MM.1S (cell line): ENCODE data around the gene WSCD1.

ENCODE experiments used
- DNase-seq: peaks from one replicate; pipeline ENCODE4 v3.0.0-alpha.2; 2015
- H2AFZ ChIP-seq: fragments of 300-600 bp; sonication (generic); 2 replicates; pipeline ENCODE4 v1.6.0; 2016; ENCODE audit warnings: antibody characterized with exemption, low read length
- H3F3A ChIP-seq: fragments of 300-600 bp; sonication (generic); 2 replicates; pipeline ENCODE4 v1.6.1; 2016; ENCODE audit warnings: mild to moderate bottlenecking, antibody characterized with exemption, low read length, moderate library complexity, mixed read lengths; ENCODE audit not compliant: insufficient read depth
- H3K27ac ChIP-seq: fragments of 300-600 bp; sonication (generic); 2 replicates; pipeline ENCODE4 v1.5.1; 2016; ENCODE audit warnings: mild to moderate bottlenecking, low read length
- H3K27me3 ChIP-seq: fragments of 300-600 bp; sonication (generic); replicated peaks from 2 replicates; pipeline ENCODE4 v1.6.0; 2016; ENCODE audit warnings: low read length; ENCODE audit not compliant: insufficient read depth
- H3K36me3 ChIP-seq: fragments of 300-600 bp; sonication (generic); replicated peaks from 2 replicates; pipeline ENCODE4 v1.6.1; 2016; ENCODE audit warnings: mild to moderate bottlenecking, low read length, mixed read lengths; ENCODE audit not compliant: insufficient read depth
- H3K4me1 ChIP-seq: fragments of 300-600 bp; sonication (generic); 2 replicates; pipeline ENCODE4 v1.6.1; 2016; ENCODE audit warnings: low read length, mixed read lengths
- H3K4me2 ChIP-seq: fragments of 300-600 bp; sonication (generic); 2 replicates; pipeline ENCODE4 v1.6.0; 2016; ENCODE audit warnings: low read depth, low read length
- H3K4me3 ChIP-seq: fragments of 300-600 bp; sonication (generic); 2 replicates; pipeline ENCODE4 v1.5.1; 2016; ENCODE audit warnings: low read length, mixed read lengths
- H3K79me2 ChIP-seq: fragments of 300-600 bp; sonication (generic); 2 replicates; pipeline ENCODE4 v1.6.1; 2016; ENCODE audit warnings: mixed run types, low read length, mixed read lengths
- H3K9ac ChIP-seq: fragments of 300-600 bp; sonication (generic); 2 replicates; pipeline ENCODE4 v1.6.1; 2016; ENCODE audit warnings: low read length, mixed read lengths
- H3K9me2 ChIP-seq: fragments of 300-600 bp; sonication (generic); replicated peaks from 2 replicates; pipeline ENCODE4 v1.6.1; 2016; ENCODE audit warnings: mild to moderate bottlenecking, low read length, mixed read lengths; ENCODE audit not compliant: insufficient read depth
- H3K9me3 ChIP-seq: fragments of 300-600 bp; sonication (generic); replicated peaks from 2 replicates; pipeline ENCODE4 v1.6.1; 2016; ENCODE audit warnings: mild to moderate bottlenecking, low read length, mixed read lengths; ENCODE audit not compliant: insufficient read depth
- H4K20me1 ChIP-seq: fragments of 300-600 bp; sonication (generic); 2 replicates; pipeline ENCODE4 v1.6.1; 2016; ENCODE audit warnings: mild to moderate bottlenecking, low read length, moderate library complexity, mixed read lengths; ENCODE audit not compliant: insufficient read depth
- CTCF ChIP-seq: fragments of 300-600 bp; sonication (generic); IDR thresholded peaks from 2 replicates; pipeline ENCODE4 v1.5.1; 2016; ENCODE audit warnings: antibody characterized with exemption, low read length, mixed read lengths
- EZH2 ChIP-seq: fragments of 300-600 bp; sonication (generic); optimal IDR thresholded peaks from 2 replicates; pipeline ENCODE3; 2017; ENCODE audit warnings: low read depth, mild to moderate bottlenecking, antibody characterized with exemption, low read length, mixed read lengths
- EZH2phosphoT487 ChIP-seq: fragments of 300-600 bp; sonication (generic); IDR thresholded peaks from 2 replicates; pipeline ENCODE4 v1.6.1; 2018; ENCODE audit warnings: antibody characterized with exemption, low read length

Gene WSCD1

GRCh38 chr17:6100146-6100545, 30.0 kb downstream of the WSCD1 start:
- Histone ChIP-seq H3K27me3 (no peaks in the 10 kb centered on the region), H3K79me2 (peaks cover 20% of the 10 kb centered on the region), H3K4me3 (no peak overlapping the region), H3K4me1 (no peaks in the 10 kb centered on the region), H2AFZ (no peak overlapping the region), H3K36me3 (peaks cover 2% of the 10 kb centered on the region; the same call in 1 of the 2 replicates), H3F3A (no peaks in the 10 kb centered on the region), H3K9me2 (no peaks in the 10 kb centered on the region), H3K9me3 (no peaks in the 10 kb centered on the region), H3K27ac (no peak overlapping the region), H3K9ac (no peak overlapping the region), H4K20me1 (no peaks in the 10 kb centered on the region), H3K4me2 (no peak overlapping the region)
- TF ChIP-seq EZH2 (no peak), CTCF (no peak), EZH2phosphoT487 (no peak)
- no peak for DNase-seq

- H2AFZ ChIP-seq = no peak overlapping the region
- H3F3A ChIP-seq = no peaks in the 10 kb centered on the region
- TF ChIP-seq EZH2phosphoT487 (no peak), EZH2 (no peak)
- H3K9ac ChIP-seq = no peak overlapping the region
- no peaks in the 10 kb centered on the region for H3K27me3 ChIP-seq
- H3K36me3 ChIP-seq = peaks cover 6% of the 10 kb centered on the region; the same call in 1 of the 2 replicates
- H3K4me2 ChIP-seq = no peak overlapping the region
- no peaks in the 10 kb centered on the region for H3K9me3 ChIP-seq
- H4K20me1 ChIP-seq = no peaks in the 10 kb centered on the region
- no peak for DNase-seq
- peaks cover 20% of the 10 kb centered on the region for H3K79me2 ChIP-seq
- H3K9me2 ChIP-seq = no peaks in the 10 kb centered on the region
- no peak overlapping the region for H3K4me3 ChIP-seq
- no peak overlapping the region for H3K27ac ChIP-seq
- H3K4me1 ChIP-seq = no peaks in the 10 kb centered on the region
These were observed 30.8 kb downstream of the WSCD1 start for GRCh38 chr17:6100891-6101500.

GRCh38 chr17:6101706-6102105, 31.5 kb downstream of the WSCD1 start:
- Histone ChIP-seq H4K20me1 (no peaks in the 10 kb centered on the region), H3K36me3 (peaks cover 6% of the 10 kb centered on the region; the same call in 1 of the 2 replicates), H3K4me2 (no peak overlapping the region), H3K79me2 (peaks cover 20% of the 10 kb centered on the region), H3K27ac (no peak overlapping the region), H3F3A (no peaks in the 10 kb centered on the region), H3K27me3 (no peaks in the 10 kb centered on the region), H3K4me3 (no peak overlapping the region), H3K9me3 (no peaks in the 10 kb centered on the region), H3K4me1 (no peaks in the 10 kb centered on the region), H2AFZ (no peak overlapping the region), H3K9me2 (no peaks in the 10 kb centered on the region), H3K9ac (no peak overlapping the region)
- TF ChIP-seq EZH2phosphoT487 (no peak), CTCF (no peak), EZH2 (no peak)
- DNase-seq = no peak

- H4K20me1 ChIP-seq = no peaks in the 10 kb centered on the region
- H3K9me3 ChIP-seq = no peaks in the 10 kb centered on the region
- no peak overlapping the region for H3K9ac ChIP-seq
- TF ChIP-seq EZH2phosphoT487 = no peak
- TF ChIP-seq EZH2 = no peak
- no peak for TF ChIP-seq CTCF
- H3K4me1 ChIP-seq = no peaks in the 10 kb centered on the region
- H3F3A ChIP-seq = no peaks in the 10 kb centered on the region
- H3K4me3 ChIP-seq = no peak overlapping the region
- H3K27ac ChIP-seq = no peak overlapping the region
- peaks cover 20% of the 10 kb centered on the region for H3K79me2 ChIP-seq
- no peaks in the 10 kb centered on the region for H3K27me3 ChIP-seq
- no peak overlapping the region for H2AFZ ChIP-seq
- DNase-seq = no peak
- peaks cover 4% of the 10 kb centered on the region; the same call in 1 of the 2 replicates for H3K36me3 ChIP-seq
- H3K9me2 ChIP-seq = no peaks in the 10 kb centered on the region
- H3K4me2 ChIP-seq = no peak overlapping the region
These were observed 32.4 kb downstream of the WSCD1 start for GRCh38 chr17:6102615-6103014.
